Activated CD4-positive, alpha-beta T cell treated with anti-CD3 and anti-CD28 coated beads, Interleukin-2, amount 10 ng/mL, durations not matched to agents 24 days and 14 days (primary cell): ENCODE measurements around the gene ZNRD2. TPM values are rescaled to one million over a fixed set of nuclear protein-coding genes. Genes with fewer than 3 reads are reported as not detected.

Experiments used
- DNase-seq: peaks from one replicate; pipeline ENCODE4 v3.0.0; 2022
- H3K27ac Mint-ChIP-seq: one replicate; pipeline ENCODE4 v1.8.0; 2022; ENCODE audit warnings: mild to moderate bottlenecking, mixed read lengths
- H3K27me3 Mint-ChIP-seq: one replicate; pipeline ENCODE4 v1.8.0; 2022; ENCODE audit warnings: mixed read lengths
- H3K36me3 Mint-ChIP-seq: one replicate; pipeline ENCODE4 v1.8.0; 2022; ENCODE audit warnings: low read depth, mild to moderate bottlenecking, mixed read lengths
- H3K4me1 Mint-ChIP-seq: one replicate; pipeline ENCODE4 v1.8.0; 2021; ENCODE audit warnings: mixed read lengths
- H3K4me3 Mint-ChIP-seq: one replicate; pipeline ENCODE4 v1.8.0; 2022; ENCODE audit warnings: mild to moderate bottlenecking, moderate library complexity, mixed read lengths
- H3K9me3 Mint-ChIP-seq: one replicate; pipeline ENCODE4 v1.8.0; 2021; ENCODE audit warnings: mixed read lengths
- intact Hi-C: fragments of 100-400 bp; cut with micrococcal nuclease; formaldehyde crosslinking; loops from one replicate; pipeline ENCODE4 v1.15.1; 2023
- total RNA-seq: library from RNA; stranded (reverse); gene quantifications from 2 replicates; pipeline ENCODE4 v1.2.3, GENCODE V29; 2022

The ZNRD2 gene
- total RNA-seq, 1 donor from 2014 or later = 83.3 TPM

GRCh38 chr11:65576867-65577755 is 6.8 kb downstream of the ZNRD2 start:
- Mint-ChIP-seq H3K4me1 (peaks cover 42% of the 10 kb centered on the region), H3K4me3 (peak overlapping the region; percentile 92), H3K27me3 (no peaks in the 10 kb centered on the region), H3K9me3 (no peaks in the 10 kb centered on the region), H3K36me3 (peaks cover 53% of the 10 kb centered on the region), H3K27ac (peak overlapping the region; percentile 87)
- intact Hi-C loops = no loop called here
- peak; percentile 75 for DNase-seq

GRCh38 chr11:65577756-65578109 is 7.5 kb downstream of the ZNRD2 start:
- no peak for DNase-seq
- intact Hi-C loops = no loop called here
- peak overlapping the region; percentile 92 for H3K4me3 Mint-ChIP-seq
- peaks cover 42% of the 10 kb centered on the region for H3K4me1 Mint-ChIP-seq
- peaks cover 57% of the 10 kb centered on the region for H3K36me3 Mint-ChIP-seq
- no peaks in the 10 kb centered on the region for H3K27me3 Mint-ChIP-seq
- no peaks in the 10 kb centered on the region for H3K9me3 Mint-ChIP-seq
- H3K27ac Mint-ChIP-seq = peak overlapping the region; percentile 61

GRCh38 chr11:65578134-65578533 is 7.9 kb downstream of the ZNRD2 start:
- Mint-ChIP-seq H3K4me1 (peaks cover 42% of the 10 kb centered on the region), H3K9me3 (no peaks in the 10 kb centered on the region), H3K27me3 (no peaks in the 10 kb centered on the region), H3K36me3 (peaks cover 58% of the 10 kb centered on the region), H3K4me3 (peak overlapping the region; percentile 92), H3K27ac (peak overlapping the region; percentile 61)
- intact Hi-C loops = no loop called here
- DNase-seq = no peak

- peak overlapping the region; percentile 61 for H3K27ac Mint-ChIP-seq
Measured at GRCh38 chr11:65578667-65579066, 8.4 kb downstream of the ZNRD2 start.

GRCh38 chr11:65579291-65579690 is 9.0 kb downstream of the ZNRD2 start:
- Mint-ChIP-seq H3K4me1 (peaks cover 42% of the 10 kb centered on the region), H3K4me3 (peak overlapping the region; percentile 39), H3K9me3 (no peaks in the 10 kb centered on the region), H3K27me3 (no peaks in the 10 kb centered on the region), H3K27ac (no peak overlapping the region), H3K36me3 (peaks cover 58% of the 10 kb centered on the region)
- intact Hi-C loops = no loop called here
- DNase-seq = no peak

More at GRCh38 chr11:65578667-65579066, 8.4 kb downstream of the ZNRD2 start:
- intact Hi-C loops = no loop called here
- Mint-ChIP-seq H3K27me3 (no peaks in the 10 kb centered on the region), H3K36me3 (peaks cover 57% of the 10 kb centered on the region), H3K4me1 (peaks cover 43% of the 10 kb centered on the region), H3K9me3 (no peaks in the 10 kb centered on the region), H3K4me3 (peak overlapping the region; percentile 92)
- DNase-seq = no peak

- Mint-ChIP-seq H3K9me3 (no peaks in the 10 kb centered on the region), H3K36me3 (peaks cover 60% of the 10 kb centered on the region), H3K27ac (peak overlapping the region; percentile 36), H3K27me3 (no peaks in the 10 kb centered on the region), H3K4me1 (peaks cover 36% of the 10 kb centered on the region), H3K4me3 (no peak overlapping the region)
- intact Hi-C loops = no loop called here
- DNase-seq = no peak
Measured at GRCh38 chr11:65580031-65580692, 9.9 kb downstream of the ZNRD2 start.

GRCh38 chr11:65580756-65581155 is 10.5 kb downstream of the ZNRD2 start:
- H3K36me3 Mint-ChIP-seq = peaks cover 57% of the 10 kb centered on the region
- H3K4me1 Mint-ChIP-seq = peaks cover 32% of the 10 kb centered on the region
- intact Hi-C loops = no loop called here
- no peaks in the 10 kb centered on the region for H3K9me3 Mint-ChIP-seq
- H3K27ac Mint-ChIP-seq = no peak overlapping the region
- H3K27me3 Mint-ChIP-seq = no peaks in the 10 kb centered on the region
- DNase-seq = no peak
- peak overlapping the region; percentile 28 for H3K4me3 Mint-ChIP-seq

GRCh38 chr11:65581928-65582327 is 11.7 kb downstream of the ZNRD2 start:
- intact Hi-C loops = no loop called here
- Mint-ChIP-seq H3K4me1 (peaks cover 36% of the 10 kb centered on the region), H3K9me3 (no peaks in the 10 kb centered on the region), H3K36me3 (peaks cover 63% of the 10 kb centered on the region), H3K27me3 (no peaks in the 10 kb centered on the region), H3K27ac (peak overlapping the region; percentile 69), H3K4me3 (no peak overlapping the region)
- DNase-seq = no peak

GRCh38 chr11:65583589-65583988 is 13.3 kb downstream of the ZNRD2 start:
- Mint-ChIP-seq H3K36me3 (peaks cover 67% of the 10 kb centered on the region), H3K4me1 (peaks cover 38% of the 10 kb centered on the region), H3K27ac (peak overlapping the region; percentile 73), H3K4me3 (no peak overlapping the region), H3K9me3 (no peaks in the 10 kb centered on the region), H3K27me3 (no peaks in the 10 kb centered on the region)
- no peak for DNase-seq
- intact Hi-C loops = no loop called here

GRCh38 chr11:65584106-65584505 is 13.8 kb downstream of the ZNRD2 start:
- intact Hi-C loops = no loop called here
- peak overlapping the region; percentile 19 for H3K27ac Mint-ChIP-seq
- H3K4me1 Mint-ChIP-seq = peaks cover 41% of the 10 kb centered on the region
- peak overlapping the region; percentile 20 for H3K4me3 Mint-ChIP-seq
- no peaks in the 10 kb centered on the region for H3K27me3 Mint-ChIP-seq
- no peaks in the 10 kb centered on the region for H3K9me3 Mint-ChIP-seq
- H3K36me3 Mint-ChIP-seq = peaks cover 67% of the 10 kb centered on the region
- no peak for DNase-seq

- Mint-ChIP-seq H3K4me3 (no peak overlapping the region), H3K4me1 (peaks cover 44% of the 10 kb centered on the region), H3K9me3 (no peaks in the 10 kb centered on the region), H3K27ac (no peak overlapping the region), H3K36me3 (peaks cover 65% of the 10 kb centered on the region), H3K27me3 (no peaks in the 10 kb centered on the region)
- intact Hi-C loops = no loop called here
- no peak for DNase-seq
Measured at GRCh38 chr11:65584723-65585171, 14.5 kb downstream of the ZNRD2 start.

- H3K4me3 Mint-ChIP-seq = peak overlapping the region; percentile 32
- no peaks in the 10 kb centered on the region for H3K9me3 Mint-ChIP-seq
- no peaks in the 10 kb centered on the region for H3K27me3 Mint-ChIP-seq
- peak overlapping the region; percentile 79 for H3K27ac Mint-ChIP-seq
- H3K4me1 Mint-ChIP-seq = peaks cover 42% of the 10 kb centered on the region
- peaks cover 66% of the 10 kb centered on the region for H3K36me3 Mint-ChIP-seq
- DNase-seq = no peak
- intact Hi-C loops = no loop called here
Measured at GRCh38 chr11:65585396-65586246, 15.3 kb downstream of the ZNRD2 start.

GRCh38 chr11:65586247-65586630 is 16.0 kb downstream of the ZNRD2 start:
- Mint-ChIP-seq H3K4me3 (peak overlapping the region; percentile 32), H3K27me3 (no peaks in the 10 kb centered on the region), H3K9me3 (no peaks in the 10 kb centered on the region), H3K36me3 (peaks cover 65% of the 10 kb centered on the region), H3K4me1 (peaks cover 42% of the 10 kb centered on the region), H3K27ac (peak overlapping the region; percentile 79)
- intact Hi-C loops = no loop called here
- no peak for DNase-seq
